ENCODE results near the gene C1QTNF2.

The C1QTNF2 gene

GRCh38 chr5:160367261-160367660 is 3.2 kb downstream of the C1QTNF2 start:
- TF ChIP-seq RAD21 (IDR thresholded peaks at IDR 0.05; ENCODE audit: low read depth) (no peak), NFIC (IDR thresholded peaks at IDR 0.05) (no peak), CEBPB (IDR thresholded peaks at IDR 0.05) (no peak), FOXM1 (IDR thresholded peaks at IDR 0.05; ENCODE audit: borderline replicate concordance, low read depth) (no peak), YY1 (IDR thresholded peaks at IDR 0.05; ENCODE audit: low read depth) (no peak), TCF12 (IDR thresholded peaks at IDR 0.05; ENCODE audit: low read depth) (no peak), EGR1 (IDR thresholded peaks at IDR 0.05) (no peak), EP300 (IDR thresholded peaks at IDR 0.05; ENCODE audit: borderline replicate concordance) (no peak), REST (IDR thresholded peaks at IDR 0.05; ENCODE audit: low read depth) (no peak), CREB1 (IDR thresholded peaks at IDR 0.05; ENCODE audit: low read depth) (no peak), ZBTB7A (IDR thresholded peaks at IDR 0.05; ENCODE audit: low read depth) (no peak), TAF1 (IDR thresholded peaks at IDR 0.05; ENCODE audit: low read depth) (no peak), TEAD4 (IDR thresholded peaks at IDR 0.05) (no peak), USF1 (IDR thresholded peaks at IDR 0.05) (no peak), MAX (IDR thresholded peaks at IDR 0.05) (no peak)

- TF ChIP-seq CEBPB (IDR thresholded peaks at IDR 0.05), result no peak
- TF ChIP-seq EGR1 (IDR thresholded peaks at IDR 0.05), result no peak
- no peak for TF ChIP-seq RAD21 (IDR thresholded peaks at IDR 0.05; ENCODE audit: low read depth)
- TF ChIP-seq FOXM1 (IDR thresholded peaks at IDR 0.05; ENCODE audit: borderline replicate concordance, low read depth), result no peak
- TF ChIP-seq USF1 (IDR thresholded peaks at IDR 0.05), result no peak
- no peak for TF ChIP-seq NFIC (IDR thresholded peaks at IDR 0.05)
- TF ChIP-seq YY1 (IDR thresholded peaks at IDR 0.05; ENCODE audit: low read depth), result no peak
- no peak for TF ChIP-seq MAX (IDR thresholded peaks at IDR 0.05)
- no peak for TF ChIP-seq ZBTB7A (IDR thresholded peaks at IDR 0.05; ENCODE audit: low read depth)
- TF ChIP-seq EP300 (IDR thresholded peaks at IDR 0.05; ENCODE audit: borderline replicate concordance), result no peak
- no peak for TF ChIP-seq TCF12 (IDR thresholded peaks at IDR 0.05; ENCODE audit: low read depth)
Measured at GRCh38 chr5:160366230-160366629, 4.2 kb downstream of the C1QTNF2 start.

GRCh38 chr5:160363660-160364395 is 6.6 kb downstream of the C1QTNF2 start:
- TF ChIP-seq FOXM1 (IDR thresholded peaks at IDR 0.05; ENCODE audit: borderline replicate concordance, low read depth) (no peak), RAD21 (IDR thresholded peaks at IDR 0.05; ENCODE audit: low read depth) (no peak), YY1 (IDR thresholded peaks at IDR 0.05; ENCODE audit: low read depth) (no peak), ZBTB7A (IDR thresholded peaks at IDR 0.05; ENCODE audit: low read depth) (no peak), EGR1 (IDR thresholded peaks at IDR 0.05) (no peak), TCF12 (IDR thresholded peaks at IDR 0.05; ENCODE audit: low read depth) (no peak), TEAD4 (IDR thresholded peaks at IDR 0.05) (no peak), USF1 (IDR thresholded peaks at IDR 0.05) (no peak), CEBPB (IDR thresholded peaks at IDR 0.05) (no peak), TAF1 (IDR thresholded peaks at IDR 0.05; ENCODE audit: low read depth) (no peak), CREB1 (IDR thresholded peaks at IDR 0.05; ENCODE audit: low read depth) (no peak), EP300 (IDR thresholded peaks at IDR 0.05; ENCODE audit: borderline replicate concordance) (no peak), NFIC (IDR thresholded peaks at IDR 0.05) (no peak), REST (IDR thresholded peaks at IDR 0.05; ENCODE audit: low read depth) (no peak), MAX (IDR thresholded peaks at IDR 0.05) (no peak)

- TF ChIP-seq FOXM1 (IDR thresholded peaks at IDR 0.05; ENCODE audit: borderline replicate concordance, low read depth), result no peak
- TF ChIP-seq YY1 (IDR thresholded peaks at IDR 0.05; ENCODE audit: low read depth), result no peak
- TF ChIP-seq TAF1 (IDR thresholded peaks at IDR 0.05; ENCODE audit: low read depth), result no peak
- no peak for TF ChIP-seq RAD21 (IDR thresholded peaks at IDR 0.05; ENCODE audit: low read depth)
- TF ChIP-seq EGR1 (IDR thresholded peaks at IDR 0.05), result no peak
- no peak for TF ChIP-seq EP300 (IDR thresholded peaks at IDR 0.05; ENCODE audit: borderline replicate concordance)
- TF ChIP-seq TCF12 (IDR thresholded peaks at IDR 0.05; ENCODE audit: low read depth), result no peak
- TF ChIP-seq NFIC (IDR thresholded peaks at IDR 0.05), result no peak
- no peak for TF ChIP-seq ZBTB7A (IDR thresholded peaks at IDR 0.05; ENCODE audit: low read depth)
- no peak for TF ChIP-seq CEBPB (IDR thresholded peaks at IDR 0.05)
- TF ChIP-seq USF1 (IDR thresholded peaks at IDR 0.05), result no peak
- no peak for TF ChIP-seq TEAD4 (IDR thresholded peaks at IDR 0.05)
- no peak for TF ChIP-seq REST (IDR thresholded peaks at IDR 0.05; ENCODE audit: low read depth)
- no peak for TF ChIP-seq MAX (IDR thresholded peaks at IDR 0.05)
Measured at GRCh38 chr5:160363211-160363610, 7.2 kb downstream of the C1QTNF2 start.
